ENCODE data around the gene ARPP21.
"Not testable (repeated sequence)": the region's sequence is repeated elsewhere in the genome, so short reads cannot be mapped to it uniquely, and the experiment has no call there.

ARPP21 gene

GRCh38 chr3:35780800-35781199, 141.5 kb downstream of the ARPP21 start:
- no peak for DNase-seq (ENCODE audit: low spot score)

DNA sequence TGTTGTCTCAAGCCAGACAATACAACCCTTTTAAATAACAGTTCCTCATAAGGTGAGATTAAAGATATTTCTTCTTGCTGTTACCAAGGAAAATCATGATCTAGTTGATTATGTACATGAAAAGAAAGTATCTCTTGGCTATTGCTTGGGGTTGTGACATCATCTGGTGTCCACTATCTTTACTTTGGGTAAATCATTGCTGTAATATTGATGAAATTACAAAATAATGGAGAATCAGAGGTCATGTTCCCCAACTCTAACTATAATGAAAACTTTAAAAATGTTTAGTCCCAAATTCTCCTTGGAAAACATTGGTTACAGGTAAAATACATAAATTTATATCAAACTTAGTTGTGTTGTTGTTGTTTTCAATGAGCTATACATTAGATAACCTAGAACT, 142.2 kb downstream of the ARPP21 start:
- no peak for DNase-seq (ENCODE audit: low spot score)

DNA sequence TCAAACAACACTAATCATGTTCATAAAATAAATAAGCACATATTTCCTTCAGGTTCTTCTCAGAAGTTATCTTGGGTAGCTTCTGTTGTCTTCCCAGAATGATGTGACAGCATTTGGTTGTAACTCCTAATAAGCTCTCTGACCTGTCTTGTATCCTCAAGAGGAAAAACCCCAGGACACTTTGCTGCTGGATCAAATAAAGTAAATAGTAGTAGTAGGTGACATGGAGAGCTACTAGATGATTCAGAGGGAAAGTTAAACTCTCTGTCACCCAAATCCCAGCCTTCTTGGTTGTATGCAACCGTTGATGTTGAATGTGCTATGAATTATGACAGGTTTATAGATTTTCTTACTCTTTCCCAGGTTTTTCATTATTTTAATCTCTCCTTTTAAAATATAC, 143.0 kb downstream of the ARPP21 start:
- DNase-seq (ENCODE audit: low spot score) = no peak

GRCh38 chr3:35784169-35784568, 144.8 kb downstream of the ARPP21 start:
- DNase-seq (ENCODE audit: low spot score) = no peak

GRCh38 chr3:35785234-35785888, 146.0 kb downstream of the ARPP21 start:
- no peak for DNase-seq (ENCODE audit: low spot score)

- DNase-seq (ENCODE audit: low spot score) = no peak
Observed at GRCh38 chr3:35787936-35788335, 148.6 kb downstream of the ARPP21 start.

DNA sequence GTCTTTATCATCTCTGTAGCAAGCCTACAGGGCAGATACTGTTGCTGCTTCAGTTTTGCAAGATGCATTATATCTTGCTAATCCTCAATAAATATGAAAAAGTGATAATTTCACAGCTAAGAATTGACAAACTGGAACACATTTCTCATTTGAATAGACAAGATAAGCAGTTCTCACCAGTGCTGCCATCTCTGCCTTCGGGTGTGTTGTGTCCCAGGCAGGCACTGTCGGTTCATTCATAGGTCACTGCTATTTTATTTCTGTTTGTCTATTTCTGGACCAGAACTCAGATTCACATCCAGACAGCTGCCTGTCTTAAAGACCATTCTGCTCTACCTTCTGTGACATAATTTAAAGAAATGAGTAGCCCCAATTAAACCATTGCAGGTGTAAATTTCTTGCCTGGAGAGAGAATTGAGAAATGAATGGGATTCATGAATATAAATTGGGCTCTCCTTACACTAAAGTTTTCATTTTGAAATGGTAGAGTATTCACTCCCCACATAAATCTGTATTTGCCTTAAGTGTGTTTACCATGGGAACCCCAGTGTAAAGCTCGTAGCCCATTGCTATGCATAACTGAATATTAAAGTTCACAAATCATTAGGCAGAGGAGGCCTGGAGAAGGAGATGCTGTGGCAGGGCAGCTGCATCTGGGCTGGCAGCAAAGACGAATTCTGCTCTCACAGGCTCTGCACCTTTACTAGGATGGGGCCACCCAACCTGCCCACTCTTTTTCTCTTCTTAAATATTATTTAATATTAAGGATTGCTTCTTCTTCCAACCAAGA, 149.9 kb downstream of the ARPP21 start:
- DNase-seq (ENCODE audit: low spot score) = no peak

GRCh38 chr3:35790764-35791163, 151.4 kb downstream of the ARPP21 start:
- DNase-seq (ENCODE audit: low spot score) = no peak

DNA sequence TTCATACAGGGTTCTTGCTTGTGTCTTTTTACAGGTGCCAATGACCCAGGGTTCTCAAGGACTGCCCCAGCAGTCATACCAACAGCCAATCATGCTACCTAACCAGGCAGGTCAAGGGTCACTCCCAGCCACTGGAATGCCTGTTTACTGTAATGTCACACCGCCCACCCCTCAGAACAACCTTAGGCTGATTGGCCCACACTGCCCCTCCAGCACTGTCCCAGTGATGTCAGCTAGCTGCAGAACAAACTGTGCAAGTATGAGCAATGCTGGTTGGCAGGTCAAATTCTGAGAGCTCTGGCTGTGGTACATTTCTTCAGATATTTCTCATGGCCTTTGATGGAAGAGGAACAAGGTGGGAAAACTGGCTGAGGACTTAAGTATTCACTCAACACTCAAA, 154.3 kb downstream of the ARPP21 start:
- DNase-seq (ENCODE audit: low spot score) = no peak

DNA sequence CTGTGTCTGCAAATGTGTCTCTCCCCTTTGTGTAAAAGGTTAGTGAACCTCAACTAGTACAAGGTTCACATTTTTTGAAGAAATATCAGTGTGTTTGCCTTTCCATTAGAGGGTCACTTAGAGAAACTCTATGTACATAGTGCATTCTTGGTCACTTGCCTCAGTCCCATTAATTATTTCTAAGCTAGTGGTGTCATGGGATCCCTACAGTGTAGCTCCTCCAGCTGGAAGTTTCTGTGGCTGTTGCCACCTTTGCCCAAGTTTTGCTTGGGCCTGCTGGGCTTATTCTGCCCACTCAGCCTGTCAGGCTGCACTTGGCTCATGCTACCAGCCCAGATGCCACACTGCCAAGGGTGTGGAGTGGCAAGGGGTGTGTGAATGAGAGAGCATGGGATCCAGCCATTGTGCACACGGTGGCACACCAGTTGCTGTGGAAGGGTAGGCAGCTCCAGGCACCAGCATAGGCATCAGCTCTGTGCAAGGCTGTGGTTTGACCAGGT, 161.7 kb downstream of the ARPP21 start:
- DNase-seq (ENCODE audit: low spot score) = no peak

DNA sequence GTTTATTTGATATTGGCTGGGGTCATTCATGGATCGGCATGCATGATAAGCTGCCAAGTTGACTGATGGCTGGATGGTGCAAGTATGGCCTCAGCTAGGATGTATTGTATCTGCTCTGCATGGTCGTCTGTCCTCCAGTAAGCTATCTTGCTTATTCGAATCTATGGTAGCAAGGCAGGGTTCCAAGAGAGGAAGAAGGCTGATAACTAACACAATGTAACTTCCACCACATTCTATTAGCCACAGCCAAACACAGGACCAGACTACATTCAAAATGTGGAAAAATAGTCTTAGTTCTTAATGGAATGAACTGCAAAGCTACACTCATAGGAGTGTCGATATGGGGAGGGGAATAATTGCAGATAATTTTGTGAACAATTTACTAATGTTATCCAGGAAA, 175.2 kb downstream of the ARPP21 start:
- no peak for DNase-seq (ENCODE audit: low spot score)

DNA sequence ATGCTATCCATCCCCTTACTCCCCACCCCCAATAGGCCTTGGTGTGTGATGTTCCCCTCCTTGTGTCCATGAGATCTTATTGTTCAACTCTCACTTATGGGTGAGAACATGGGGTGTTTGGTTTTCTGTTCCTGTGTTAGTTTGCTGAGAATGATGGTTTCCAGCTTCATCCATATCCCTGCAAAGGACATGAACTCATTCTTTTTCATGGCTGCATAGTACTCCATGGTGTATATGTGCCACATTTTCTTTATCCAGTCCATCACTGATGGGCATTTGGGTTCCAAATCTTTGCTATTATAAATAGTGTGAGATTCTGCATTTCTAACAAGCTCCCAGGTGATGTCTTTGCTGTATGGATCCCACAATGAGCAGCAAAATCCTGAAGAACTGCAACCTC, 176.5 kb downstream of the ARPP21 start:
- DNase-seq (ENCODE audit: low spot score) = not testable (repeated sequence)

GRCh38 chr3:35817216-35817615, 177.9 kb downstream of the ARPP21 start:
- DNase-seq (ENCODE audit: low spot score) = no peak

DNA sequence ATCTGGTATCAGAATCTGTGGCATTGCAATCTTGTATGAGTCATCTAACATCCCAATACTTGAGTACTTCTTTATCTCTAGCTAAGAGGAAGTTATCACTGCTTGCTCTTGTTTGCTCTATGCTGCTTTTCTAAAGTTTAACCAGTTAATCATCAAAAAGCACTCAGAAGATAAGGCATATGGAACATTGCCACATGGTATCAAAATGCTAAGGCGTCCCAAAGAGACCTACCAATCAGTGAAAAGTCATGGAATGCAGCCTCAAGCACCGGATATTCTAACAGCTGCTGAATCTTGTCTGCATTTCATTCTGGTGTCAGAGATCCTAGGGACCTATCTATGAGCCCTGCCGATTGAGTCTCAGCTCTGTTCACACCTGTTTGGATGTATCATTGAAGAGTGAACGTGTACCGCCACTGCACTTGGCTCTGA, 192.8 kb downstream of the ARPP21 start:
- no peak for DNase-seq (ENCODE audit: low spot score)

Data from LoVo (cell line).